Smooth muscle cell (in vitro differentiated cells): ENCODE data around the gene SMC6. TPM values are rescaled to one million over a fixed set of nuclear protein-coding genes. Genes with fewer than 3 reads are reported as not detected.

ENCODE experiments used
- DNase-seq: peaks from one replicate; lab custom pipeline; 2025; ENCODE audit not compliant: unreplicated experiment; lab: John Stamatoyannopoulos, UW
- H2AFZ ChIP-seq: fragments of 200-600 bp; sonication (generic); 2 replicates; pipeline ENCODE4 v1.6.0; 2016; ENCODE audit warnings: antibody characterized with exemption, low read depth, mild to moderate bottlenecking
- H3F3A ChIP-seq: fragments of 200-600 bp; sonication (generic); 2 replicates; pipeline ENCODE4 v1.6.0; 2017; ENCODE audit warnings: antibody characterized with exemption, low read depth
- H3K27ac ChIP-seq: fragments of 200-600 bp; sonication (generic); 2 replicates; pipeline ENCODE4 v1.5.1; 2016; ENCODE audit warnings: low read depth, mild to moderate bottlenecking
- H3K27me3 ChIP-seq: fragments of 200-600 bp; sonication (generic); 2 replicates; pipeline ENCODE4 v1.6.1; 2016; ENCODE audit warnings: low read depth, mild to moderate bottlenecking
- H3K36me3 ChIP-seq: fragments of 200-600 bp; sonication (generic); 2 replicates; pipeline ENCODE4 v1.5.1; 2016; ENCODE audit warnings: low read depth
- H3K4me1 ChIP-seq: fragments of 200-600 bp; sonication (generic); 2 replicates; pipeline ENCODE4 v1.5.1; 2016; ENCODE audit warnings: low read depth
- H3K4me2 ChIP-seq: fragments of 200-600 bp; sonication (generic); 2 replicates; pipeline ENCODE4 v1.6.0; 2016; ENCODE audit warnings: mild to moderate bottlenecking
- H3K4me3 ChIP-seq: fragments of 200-600 bp; sonication (generic); 2 replicates; pipeline ENCODE4 v1.5.1; 2016; ENCODE audit warnings: mild to moderate bottlenecking
- H3K79me2 ChIP-seq: fragments of 200-600 bp; sonication (generic); 2 replicates; pipeline ENCODE4 v1.6.0; 2016; ENCODE audit warnings: low read depth, mild to moderate bottlenecking
- H3K9ac ChIP-seq: fragments of 200-600 bp; sonication (generic); 2 replicates; pipeline ENCODE4 v1.6.0; 2016; ENCODE audit warnings: low read depth
- H3K9me3 ChIP-seq: fragments of 200-600 bp; sonication (generic); replicated peaks from 2 replicates; pipeline ENCODE4 v1.5.1; 2016; ENCODE audit warnings: low read depth
- H4K20me1 ChIP-seq: fragments of 200-600 bp; sonication (generic); 2 replicates; pipeline ENCODE4 v1.6.0; 2016; ENCODE audit warnings: low read depth
- WGBS: methylation state at CpG from one replicate; pipeline ENCODE4 v1.1.7; 2016; ENCODE audit warnings: low lambda C conversion rate; 5-methylcytosine and 5-hydroxymethylcytosine counted together
- polyA plus RNA-seq: library from polyadenylated mRNA; unstranded; fragments of >200 nt; fragmentation: Nextera tagmentation; extraction: Ambion mirVana; gene quantifications from 2 replicates; pipeline ENCODE4 v1.2.1, GENCODE V29; 2016
- total RNA-seq: library from RNA; depleted of rRNA; stranded (reverse); fragments of >200 nt; gene quantifications from 2 replicates; pipeline ENCODE4 v1.2.3, GENCODE V29; 2014
- TF ChIP-seq, protein P1 (sequence below): fragments of 200-600 bp; sonication (generic); IDR thresholded peaks from 2 replicates; pipeline ENCODE4 v1.5.1; 2017; ENCODE audit warnings: borderline replicate concordance, mild to moderate bottlenecking, antibody characterized with exemption; ENCODE audit not compliant: insufficient read depth, poor library complexity, severe bottlenecking

SMC6 gene
- total and polyA plus RNA-seq, 2 experiments from 2014 or later: 11.2 to 18.1 TPM

- DNase-seq: no peak
- H3K79me2 ChIP-seq: no peaks in the 10 kb centered on the region
- TF ChIP-seq, protein P1, sequence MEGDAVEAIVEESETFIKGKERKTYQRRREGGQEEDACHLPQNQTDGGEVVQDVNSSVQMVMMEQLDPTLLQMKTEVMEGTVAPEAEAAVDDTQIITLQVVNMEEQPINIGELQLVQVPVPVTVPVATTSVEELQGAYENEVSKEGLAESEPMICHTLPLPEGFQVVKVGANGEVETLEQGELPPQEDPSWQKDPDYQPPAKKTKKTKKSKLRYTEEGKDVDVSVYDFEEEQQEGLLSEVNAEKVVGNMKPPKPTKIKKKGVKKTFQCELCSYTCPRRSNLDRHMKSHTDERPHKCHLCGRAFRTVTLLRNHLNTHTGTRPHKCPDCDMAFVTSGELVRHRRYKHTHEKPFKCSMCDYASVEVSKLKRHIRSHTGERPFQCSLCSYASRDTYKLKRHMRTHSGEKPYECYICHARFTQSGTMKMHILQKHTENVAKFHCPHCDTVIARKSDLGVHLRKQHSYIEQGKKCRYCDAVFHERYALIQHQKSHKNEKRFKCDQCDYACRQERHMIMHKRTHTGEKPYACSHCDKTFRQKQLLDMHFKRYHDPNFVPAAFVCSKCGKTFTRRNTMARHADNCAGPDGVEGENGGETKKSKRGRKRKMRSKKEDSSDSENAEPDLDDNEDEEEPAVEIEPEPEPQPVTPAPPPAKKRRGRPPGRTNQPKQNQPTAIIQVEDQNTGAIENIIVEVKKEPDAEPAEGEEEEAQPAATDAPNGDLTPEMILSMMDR: no peak
- no peak overlapping the region for H3K9ac ChIP-seq
- no peaks in the 10 kb centered on the region for H4K20me1 ChIP-seq
- no peaks in the 10 kb centered on the region for H3K27me3 ChIP-seq
- no peaks in the 10 kb centered on the region for H3K36me3 ChIP-seq
- H2AFZ ChIP-seq: no peak overlapping the region
- no peaks in the 10 kb centered on the region for H3F3A ChIP-seq
- no peak overlapping the region for H3K4me2 ChIP-seq
- no peak overlapping the region for H3K4me3 ChIP-seq
- H3K9me3 ChIP-seq: no peaks in the 10 kb centered on the region
- H3K27ac ChIP-seq: no peak overlapping the region
- peaks cover 5% of the 10 kb centered on the region for H3K4me1 ChIP-seq
Observed at GRCh38 chr2:17620841-17621240, 132.8 kb downstream of the SMC6 start.

GRCh38 chr2:17620280-17620679 lies 133.3 kb downstream of the SMC6 start:
- Histone ChIP-seq H3K9me3 (no peaks in the 10 kb centered on the region), H3K4me2 (no peak overlapping the region), H3K36me3 (no peaks in the 10 kb centered on the region), H3K27ac (no peak overlapping the region), H4K20me1 (no peaks in the 10 kb centered on the region), H2AFZ (no peak overlapping the region), H3K79me2 (no peaks in the 10 kb centered on the region), H3K27me3 (no peaks in the 10 kb centered on the region), H3K4me1 (peaks cover 5% of the 10 kb centered on the region), H3K9ac (no peak overlapping the region), H3K4me3 (no peak overlapping the region), H3F3A (no peaks in the 10 kb centered on the region)
- no peak for DNase-seq
- TF ChIP-seq, protein P1: no peak
- 44% methylated on average over 6 of the region's 6 CpGs for WGBS

GRCh38 chr2:17617955-17618354 lies 135.7 kb downstream of the SMC6 start:
- WGBS: 33% methylated on average over 1 of the region's 1 CpG
- Histone ChIP-seq H4K20me1 (no peaks in the 10 kb centered on the region), H3K4me1 (peaks cover 5% of the 10 kb centered on the region), H3F3A (no peaks in the 10 kb centered on the region), H3K9ac (no peak overlapping the region), H3K27me3 (no peaks in the 10 kb centered on the region), H2AFZ (no peak overlapping the region), H3K36me3 (no peaks in the 10 kb centered on the region), H3K27ac (no peak overlapping the region), H3K79me2 (no peaks in the 10 kb centered on the region), H3K9me3 (no peaks in the 10 kb centered on the region), H3K4me2 (no peak overlapping the region), H3K4me3 (no peak overlapping the region)
- DNase-seq: no peak
- TF ChIP-seq, protein P1: no peak

- Histone ChIP-seq H3K27ac (no peak overlapping the region), H3K36me3 (no peaks in the 10 kb centered on the region), H3K4me2 (no peak overlapping the region), H3K79me2 (no peaks in the 10 kb centered on the region), H3K4me1 (peaks cover 5% of the 10 kb centered on the region), H3F3A (no peaks in the 10 kb centered on the region), H3K27me3 (no peaks in the 10 kb centered on the region), H3K9ac (no peak overlapping the region), H4K20me1 (no peaks in the 10 kb centered on the region), H3K9me3 (no peaks in the 10 kb centered on the region), H2AFZ (no peak overlapping the region), H3K4me3 (no peak overlapping the region)
- no peak for DNase-seq
- TF ChIP-seq, protein P1: no peak
- 97% methylated on average over 5 of the region's 5 CpGs for WGBS
Observed at GRCh38 chr2:17617516-17617915, 136.1 kb downstream of the SMC6 start.
